HCT116 (cell line): Measurements from ENCODE around the gene PRR7.

Source experiments
- CEBPB ChIP-seq: IDR thresholded peaks from 2 replicates; pipeline ENCODE4 v1.6.1; 2012; ENCODE audit warnings: low read depth
- SP1 ChIP-seq: IDR thresholded peaks from 2 replicates; pipeline ENCODE4 v1.6.1; 2012; ENCODE audit warnings: low read depth
- TF ChIP-seq, protein P1 (sequence below), 3 experiments: fragments of 200-600 bp in 1 of 3; sonication (generic) in 1 of 3; IDR thresholded peaks in 2 of 3; conservative IDR thresholded peaks in 1 of 3; 2 replicates each; pipeline ENCODE4 v1.5.1; 2012 to 2017; ENCODE audit warnings: low read depth in 2 of 3, low read length in 2 of 3, antibody characterized with exemption in 1 of 3, borderline replicate concordance in 1 of 3, control low read depth in 1 of 3, mild to moderate bottlenecking in 1 of 3, mixed read lengths in 1 of 3, mixed run types in 1 of 3, moderate library complexity in 1 of 3; ENCODE audit not compliant: insufficient read depth in 1 of 3
- TF ChIP-seq, protein P2 (sequence below): IDR thresholded peaks from 2 replicates; pipeline ENCODE4 v1.6.1; 2012

DNA sequence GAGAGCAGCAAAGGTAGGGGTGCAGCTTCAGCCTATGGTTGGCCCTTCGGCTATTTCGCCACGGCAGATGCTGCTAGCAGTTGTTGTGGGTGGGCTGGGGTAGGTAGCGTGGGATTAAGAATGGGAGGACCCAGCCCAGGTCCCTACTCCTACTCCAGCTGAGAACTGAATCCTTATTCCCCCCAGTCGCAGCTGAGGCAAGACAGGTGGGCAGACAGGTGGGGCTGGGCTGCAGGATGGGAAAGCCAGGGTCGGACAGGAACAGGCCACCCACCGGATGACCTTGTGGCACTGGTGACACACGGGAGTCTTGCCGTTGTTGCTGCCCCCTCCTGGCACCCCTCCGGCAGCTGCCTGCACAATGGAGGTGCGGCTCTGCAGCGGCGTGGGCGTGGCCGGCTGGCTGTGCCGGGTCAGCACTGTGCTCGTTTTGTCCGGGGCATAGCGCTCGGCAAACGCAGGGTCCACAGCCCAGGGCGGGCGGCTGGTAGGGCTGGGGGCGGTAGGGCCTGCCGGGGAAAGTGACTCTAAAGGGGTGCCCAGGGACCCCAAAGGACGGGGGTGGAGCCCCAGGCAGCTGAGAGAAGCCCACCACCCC is 42.6 kb downstream of the PRR7 start:
- no peak for TF ChIP-seq CEBPB
- TF ChIP-seq, protein P1, sequence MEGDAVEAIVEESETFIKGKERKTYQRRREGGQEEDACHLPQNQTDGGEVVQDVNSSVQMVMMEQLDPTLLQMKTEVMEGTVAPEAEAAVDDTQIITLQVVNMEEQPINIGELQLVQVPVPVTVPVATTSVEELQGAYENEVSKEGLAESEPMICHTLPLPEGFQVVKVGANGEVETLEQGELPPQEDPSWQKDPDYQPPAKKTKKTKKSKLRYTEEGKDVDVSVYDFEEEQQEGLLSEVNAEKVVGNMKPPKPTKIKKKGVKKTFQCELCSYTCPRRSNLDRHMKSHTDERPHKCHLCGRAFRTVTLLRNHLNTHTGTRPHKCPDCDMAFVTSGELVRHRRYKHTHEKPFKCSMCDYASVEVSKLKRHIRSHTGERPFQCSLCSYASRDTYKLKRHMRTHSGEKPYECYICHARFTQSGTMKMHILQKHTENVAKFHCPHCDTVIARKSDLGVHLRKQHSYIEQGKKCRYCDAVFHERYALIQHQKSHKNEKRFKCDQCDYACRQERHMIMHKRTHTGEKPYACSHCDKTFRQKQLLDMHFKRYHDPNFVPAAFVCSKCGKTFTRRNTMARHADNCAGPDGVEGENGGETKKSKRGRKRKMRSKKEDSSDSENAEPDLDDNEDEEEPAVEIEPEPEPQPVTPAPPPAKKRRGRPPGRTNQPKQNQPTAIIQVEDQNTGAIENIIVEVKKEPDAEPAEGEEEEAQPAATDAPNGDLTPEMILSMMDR (IDR thresholded peaks at IDR 0.05 in 2 of 3, conservative IDR thresholded peaks at IDR 0.05 in 1 of 3; ENCODE audit: borderline replicate concordance in 1 of 3, insufficient read depth in 1 of 3, low read depth in 2 of 3, low read length in 2 of 3), result peak in 2 of 3 experiments; percentile 25 to 35; a peak in 3 of 6 replicates
- no peak for TF ChIP-seq SP1
- TF ChIP-seq, protein P2, sequence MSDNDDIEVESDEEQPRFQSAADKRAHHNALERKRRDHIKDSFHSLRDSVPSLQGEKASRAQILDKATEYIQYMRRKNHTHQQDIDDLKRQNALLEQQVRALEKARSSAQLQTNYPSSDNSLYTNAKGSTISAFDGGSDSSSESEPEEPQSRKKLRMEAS, result no peak
